Endodermal cell (in vitro differentiated cells): ENCODE measurements around the gene ARFGEF2. TPM values are rescaled to one million over a fixed set of nuclear protein-coding genes. Genes with fewer than 3 reads are reported as not detected.

Experiments
- DNase-seq: peaks from one replicate; pipeline ENCODE4 v3.0.0-alpha.2; 2017
- H3K27ac ChIP-seq: 2 replicates; pipeline ENCODE4 v1.5.1; 2013; ENCODE audit warnings: mild to moderate bottlenecking, low read depth, low read length, moderate library complexity
- H3K27me3 ChIP-seq: 2 replicates; pipeline ENCODE4 v1.6.1; 2013; ENCODE audit warnings: mild to moderate bottlenecking, low read length, moderate library complexity; ENCODE audit not compliant: insufficient read depth, control insufficient read depth, poor library complexity, severe bottlenecking
- H3K36me3 ChIP-seq: 2 replicates; pipeline ENCODE4 v1.7.0; 2013; ENCODE audit warnings: mild to moderate bottlenecking, low read length, moderate library complexity; ENCODE audit not compliant: control insufficient read depth, insufficient read depth
- H3K4me1 ChIP-seq: one replicate; pipeline ENCODE4 v1.7.0; 2013; ENCODE audit warnings: low read length; ENCODE audit not compliant: control insufficient read depth, insufficient read depth
- H3K4me3 ChIP-seq: 2 replicates; pipeline ENCODE4 v1.5.1; 2013; ENCODE audit warnings: mild to moderate bottlenecking, low read length, moderate library complexity
- H3K9ac ChIP-seq: 2 replicates; pipeline ENCODE4 v1.6.1; 2013; ENCODE audit warnings: mild to moderate bottlenecking, low read length, moderate library complexity; ENCODE audit not compliant: poor library complexity, severe bottlenecking; ENCODE audit errors: extremely low read depth
- H3K9me3 ChIP-seq: 2 replicates; pipeline ENCODE4 v1.6.1; 2013; ENCODE audit warnings: mild to moderate bottlenecking, low read length, moderate library complexity; ENCODE audit not compliant: control insufficient read depth
- H3K27ac Mint-ChIP-seq: 2 replicates; pipeline ENCODE4 v1.8.0; 2020; ENCODE audit warnings: mixed read lengths
- H3K27me3 Mint-ChIP-seq: 2 replicates; pipeline ENCODE4 v1.8.0; 2021; ENCODE audit warnings: mild to moderate bottlenecking, mixed read lengths; ENCODE audit not compliant: insufficient read depth
- H3K36me3 Mint-ChIP-seq: 2 replicates; pipeline ENCODE4 v1.8.0; 2020; ENCODE audit warnings: low read depth, mixed read lengths
- H3K4me1 Mint-ChIP-seq: 2 replicates; pipeline ENCODE4 v1.8.0; 2020; ENCODE audit warnings: mixed read lengths
- H3K4me3 Mint-ChIP-seq: 2 replicates; pipeline ENCODE4 v1.8.0; 2020; ENCODE audit warnings: mild to moderate bottlenecking, moderate library complexity, mixed read lengths
- H3K9me3 Mint-ChIP-seq: 2 replicates; pipeline ENCODE4 v1.8.0; 2020; ENCODE audit warnings: mild to moderate bottlenecking, mixed read lengths
- WGBS, 2 experiments: methylation state at CpG; one replicate each; pipeline versions ENCODE4 v1.1.5 to v1.1.7; 2013; ENCODE audit warnings: missing lambda C conversion rate in 2 of 2, mixed read lengths in 1 of 2; ENCODE audit not compliant: insufficient coverage in 1 of 2, insufficient read length in 1 of 2; 5-methylcytosine and 5-hydroxymethylcytosine counted together
- total RNA-seq, 2 donors: library from RNA; stranded (reverse); fragmentation: NEBNext Ultra II Directional in 1 of 2; extraction: Animal tissue kit (Norgen Biotek cat#: 25700) in 1 of 2; gene quantifications; 2 replicates in 1 of 2; 3 replicates in 1 of 2; pipeline ENCODE4 v1.2.1, GENCODE V29; 2021
- TF ChIP-seq, protein P1 (sequence below): fragments of 200-600 bp; sonication (generic); conservative IDR thresholded peaks from 2 replicates; pipeline ENCODE4 v1.5.0; 2021; ENCODE audit warnings: antibody characterized with exemption, mild to moderate bottlenecking

ARFGEF2 gene
- total RNA-seq, 2 donors from 2014 or later: 23.6 to 29.4 TPM

DNA sequence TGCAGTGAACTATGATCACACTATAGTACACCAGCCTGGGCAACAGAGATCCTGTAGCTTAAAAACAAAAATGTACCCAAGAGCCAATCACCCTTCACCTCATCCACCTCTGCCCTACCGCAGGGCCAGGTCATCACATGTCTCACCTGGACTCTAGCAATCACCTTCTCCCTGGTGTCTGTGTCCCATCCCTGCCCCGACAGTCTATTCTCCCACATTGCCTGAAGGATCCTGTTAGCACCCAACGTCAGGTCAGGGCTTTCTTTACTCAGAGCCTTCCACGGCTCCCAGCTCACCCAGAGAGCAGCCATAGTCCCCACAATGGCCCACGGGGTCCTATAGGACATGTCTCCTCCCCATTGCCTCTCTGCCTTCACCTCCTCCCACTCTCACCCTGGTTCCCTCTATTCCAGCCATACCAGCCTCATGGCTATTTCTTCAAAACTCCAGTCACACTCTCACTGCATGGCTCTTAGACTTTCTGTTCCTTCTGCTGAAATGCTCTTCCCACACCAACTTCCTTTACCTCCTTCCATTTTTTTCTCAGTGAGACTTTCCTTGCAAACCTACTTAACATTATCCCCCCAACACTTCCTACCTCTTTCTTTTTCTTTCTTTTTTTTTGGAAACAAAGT, 22.5 kb upstream of the ARFGEF2 start:
- Histone ChIP-seq H3K27me3 (no peaks in the 10 kb centered on the region), H3K4me3 (no peak overlapping the region), H3K9ac (no peak overlapping the region), H3K9me3 (no peaks in the 10 kb centered on the region), H3K36me3 (no peaks in the 10 kb centered on the region), H3K4me1 (no peaks in the 10 kb centered on the region), H3K27ac (no peak overlapping the region)
- no peaks in the 10 kb centered on the region for H3K4me1 Mint-ChIP-seq
- WGBS, 2 experiments: 88 to 91% methylated on average over 2 to 5 of the region's 5 CpGs
- no peak overlapping the region for H3K4me3 Mint-ChIP-seq
- no peak for DNase-seq
- no peaks in the 10 kb centered on the region for H3K9me3 Mint-ChIP-seq
- H3K36me3 Mint-ChIP-seq: no peaks in the 10 kb centered on the region
- H3K27ac Mint-ChIP-seq: no peak overlapping the region
- H3K27me3 Mint-ChIP-seq: peaks cover 27% of the 10 kb centered on the region
- TF ChIP-seq, protein P1, sequence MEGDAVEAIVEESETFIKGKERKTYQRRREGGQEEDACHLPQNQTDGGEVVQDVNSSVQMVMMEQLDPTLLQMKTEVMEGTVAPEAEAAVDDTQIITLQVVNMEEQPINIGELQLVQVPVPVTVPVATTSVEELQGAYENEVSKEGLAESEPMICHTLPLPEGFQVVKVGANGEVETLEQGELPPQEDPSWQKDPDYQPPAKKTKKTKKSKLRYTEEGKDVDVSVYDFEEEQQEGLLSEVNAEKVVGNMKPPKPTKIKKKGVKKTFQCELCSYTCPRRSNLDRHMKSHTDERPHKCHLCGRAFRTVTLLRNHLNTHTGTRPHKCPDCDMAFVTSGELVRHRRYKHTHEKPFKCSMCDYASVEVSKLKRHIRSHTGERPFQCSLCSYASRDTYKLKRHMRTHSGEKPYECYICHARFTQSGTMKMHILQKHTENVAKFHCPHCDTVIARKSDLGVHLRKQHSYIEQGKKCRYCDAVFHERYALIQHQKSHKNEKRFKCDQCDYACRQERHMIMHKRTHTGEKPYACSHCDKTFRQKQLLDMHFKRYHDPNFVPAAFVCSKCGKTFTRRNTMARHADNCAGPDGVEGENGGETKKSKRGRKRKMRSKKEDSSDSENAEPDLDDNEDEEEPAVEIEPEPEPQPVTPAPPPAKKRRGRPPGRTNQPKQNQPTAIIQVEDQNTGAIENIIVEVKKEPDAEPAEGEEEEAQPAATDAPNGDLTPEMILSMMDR: no peak

DNA sequence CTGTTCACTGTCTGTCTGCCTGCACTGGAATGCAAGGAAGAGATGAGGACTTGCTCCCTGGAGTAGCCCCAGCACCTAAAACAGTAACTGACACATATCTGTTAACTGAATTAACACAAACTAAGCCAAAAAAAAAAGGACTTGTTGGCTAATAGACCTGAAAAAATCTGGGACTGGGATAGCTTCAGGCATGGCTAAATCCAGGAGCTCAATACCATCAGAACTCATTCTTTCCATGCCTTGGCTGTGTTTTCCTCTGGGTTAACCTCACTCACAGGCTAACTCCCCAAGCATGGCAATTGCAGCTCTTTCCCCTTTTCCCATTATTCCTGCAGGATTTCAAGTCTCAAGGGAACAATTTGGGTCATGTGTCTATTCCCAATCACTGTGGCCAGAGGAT, 21.6 kb upstream of the ARFGEF2 start:
- Histone ChIP-seq H3K27ac (no peak overlapping the region), H3K4me1 (peaks cover 4% of the 10 kb centered on the region), H3K4me3 (no peak overlapping the region), H3K9me3 (no peaks in the 10 kb centered on the region), H3K9ac (no peak overlapping the region), H3K27me3 (no peaks in the 10 kb centered on the region), H3K36me3 (no peaks in the 10 kb centered on the region)
- H3K9me3 Mint-ChIP-seq: no peaks in the 10 kb centered on the region
- H3K27ac Mint-ChIP-seq: no peak overlapping the region
- no peak for DNase-seq
- TF ChIP-seq, protein P1: no peak
- H3K36me3 Mint-ChIP-seq: no peaks in the 10 kb centered on the region
- no peak overlapping the region for H3K4me3 Mint-ChIP-seq
- H3K27me3 Mint-ChIP-seq: peaks cover 26% of the 10 kb centered on the region
- peaks cover 6% of the 10 kb centered on the region for H3K4me1 Mint-ChIP-seq

DNA sequence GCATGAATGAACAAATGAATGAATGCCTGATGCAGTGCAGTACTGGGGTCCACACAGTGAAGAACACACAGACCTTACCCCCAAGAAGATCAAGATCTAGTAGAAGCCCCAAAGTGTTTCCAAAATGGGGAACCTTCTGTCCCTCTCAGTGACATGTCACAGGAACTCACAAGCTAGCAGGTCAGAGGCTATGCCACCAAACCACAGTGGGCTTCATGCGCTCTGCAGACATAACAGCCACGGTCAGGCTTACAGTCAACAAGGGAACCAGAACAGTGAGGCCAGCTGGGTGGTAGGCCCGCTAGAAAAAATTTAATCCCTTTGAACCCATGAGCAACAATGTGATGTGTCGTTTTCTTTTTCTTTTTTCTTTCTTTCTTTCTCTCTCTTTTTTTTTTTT, 20.2 kb upstream of the ARFGEF2 start:
- DNase-seq: no peak
- no peak overlapping the region for H3K27ac Mint-ChIP-seq
- Histone ChIP-seq H3K27ac (no peak overlapping the region), H3K9ac (no peak overlapping the region), H3K4me3 (no peak overlapping the region), H3K4me1 (peaks cover 4% of the 10 kb centered on the region), H3K36me3 (no peaks in the 10 kb centered on the region), H3K9me3 (no peaks in the 10 kb centered on the region), H3K27me3 (no peaks in the 10 kb centered on the region)
- TF ChIP-seq, protein P1: no peak
- WGBS, 2 experiments: 89 to 95% methylated on average over 2 to 4 of the region's 4 CpGs
- H3K4me1 Mint-ChIP-seq: peaks cover 7% of the 10 kb centered on the region
- H3K4me3 Mint-ChIP-seq: no peak overlapping the region
- H3K36me3 Mint-ChIP-seq: no peaks in the 10 kb centered on the region
- H3K27me3 Mint-ChIP-seq: peaks cover 23% of the 10 kb centered on the region
- no peaks in the 10 kb centered on the region for H3K9me3 Mint-ChIP-seq
